GM12892 (cell line): Measurements from ENCODE around the gene PDE10A.

Experiments
- POLR2A ChIP-seq: IDR thresholded peaks from 2 replicates; pipeline ENCODE4 v1.6.1; 2011; ENCODE audit warnings: low read depth, low read length, control low read depth
- POLR2AphosphoS5 ChIP-seq: IDR thresholded peaks from 2 replicates; pipeline ENCODE4 v1.6.1; 2011; ENCODE audit warnings: low read depth, low read length, control low read depth
- TAF1 ChIP-seq: IDR thresholded peaks from 2 replicates; pipeline ENCODE4 v1.6.1; 2011; ENCODE audit warnings: low read depth, mild to moderate bottlenecking, control low read depth, low read length, borderline replicate concordance

DNA sequence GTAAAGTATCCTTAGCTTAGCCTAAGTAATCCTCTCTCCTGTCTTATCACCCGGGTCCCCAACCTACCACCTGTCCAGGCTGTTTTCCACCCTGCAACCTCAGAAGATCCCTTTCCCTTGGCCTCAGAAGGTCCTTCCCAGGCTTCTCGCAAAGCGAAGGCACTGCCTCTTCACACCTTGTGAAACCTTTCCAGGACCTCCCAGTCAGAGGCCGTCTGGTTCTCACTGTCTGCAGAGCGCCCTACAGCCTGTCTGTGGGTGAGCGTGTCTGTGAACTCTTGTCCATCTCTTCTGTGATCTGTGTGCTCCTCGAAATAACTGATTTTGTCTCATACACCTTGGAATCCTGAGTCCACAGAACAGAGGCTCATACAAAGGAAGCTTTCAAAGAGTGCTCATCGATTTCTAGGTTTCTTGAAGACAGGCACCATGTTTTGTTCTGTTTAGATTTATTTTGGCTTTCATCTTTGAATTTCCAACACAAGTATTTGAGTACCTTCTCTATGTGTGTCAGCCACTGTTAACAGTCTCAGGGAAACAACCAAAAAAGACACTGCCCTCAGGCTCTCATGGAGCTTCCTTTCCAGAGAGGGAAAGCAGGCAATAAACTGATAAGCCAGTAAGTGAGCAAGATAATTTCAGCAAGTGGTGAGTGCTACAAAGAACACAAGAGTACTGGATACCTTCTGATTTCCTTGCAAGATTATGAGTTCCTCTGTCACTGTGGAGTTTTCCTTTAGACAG lies 6.3 kb downstream of the PDE10A start:
- no peak for TF ChIP-seq POLR2AphosphoS5
- TF ChIP-seq TAF1 = no peak
- no peak for TF ChIP-seq POLR2A
